ENCODE measurements around the gene MYH6.

DNA sequence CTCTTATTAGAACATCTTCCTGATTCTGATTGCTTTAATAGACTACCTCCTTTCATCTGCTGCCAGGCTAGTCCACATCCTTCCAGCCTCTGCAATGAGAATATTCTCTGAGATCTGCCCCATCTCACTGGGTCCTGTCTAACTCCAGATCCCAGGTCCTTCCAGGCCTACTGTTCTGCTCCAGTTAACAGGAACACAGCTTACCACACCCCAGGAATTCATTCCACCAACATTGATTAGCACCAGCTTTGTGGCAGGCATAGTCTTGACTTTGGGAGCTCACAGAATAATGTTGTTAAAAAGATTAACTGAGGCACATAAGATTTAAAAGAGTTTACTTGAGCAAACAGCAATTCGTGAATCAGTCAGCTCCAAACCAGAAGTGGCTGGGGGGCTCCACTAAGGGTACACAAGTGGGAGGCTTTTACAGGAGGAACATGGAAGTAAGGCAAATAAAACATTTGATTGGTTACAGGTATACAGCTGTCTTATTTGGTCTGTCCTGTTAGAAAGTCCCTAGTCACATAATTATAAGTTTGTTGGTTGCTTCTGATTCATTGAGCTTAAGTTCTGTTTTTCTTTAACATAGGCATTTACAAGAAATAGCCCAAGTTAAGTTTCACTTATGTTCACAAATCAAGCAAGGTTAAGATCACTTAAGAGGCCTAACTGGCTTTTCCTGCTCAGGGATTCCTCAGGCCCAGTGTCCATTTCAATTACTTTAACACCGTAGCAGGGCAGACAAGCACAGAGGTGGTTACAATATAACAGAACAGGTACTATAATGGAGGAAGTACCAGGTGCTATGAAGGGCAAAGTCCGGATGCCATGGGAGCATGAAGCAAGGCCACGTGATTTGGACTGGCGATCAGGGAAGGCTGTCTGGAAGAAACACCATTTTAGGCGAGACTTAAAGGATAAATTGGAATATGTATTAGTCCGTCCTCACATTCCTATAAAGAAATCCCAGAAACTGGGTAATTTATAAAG, 39.6 kb upstream of the MYH6 start:
- TF ChIP-seq CTCF (IDR thresholded peaks at IDR 0.05) (no peak), POLR2A (IDR thresholded peaks at IDR 0.05) (no peak)
